Esophagus muscularis mucosa (tissue), 4 donors: Measurements from ENCODE around the gene BET1L. TPM values are rescaled to one million over a fixed set of nuclear protein-coding genes. Genes with fewer than 3 reads are reported as not detected.
A peak's percentile ranks its signal among the peaks of the same experiment; 100 is the strongest.

Source experiments
- DNase-seq: peaks from one replicate; pipeline ENCODE4 v3.0.0-alpha.2; 2017; ENCODE audit errors: extremely low spot score
- H3K27ac ChIP-seq, 4 donors: fragments of 200-600 bp; sonication (generic); replicated peaks in 1 of 4; 1 replicate in 3 of 4; 2 replicates in 1 of 4; pipeline ENCODE4 v1.5.1; 2016 to 2019; ENCODE audit warnings: mild to moderate bottlenecking in 1 of 4
- H3K27me3 ChIP-seq, 4 donors: fragments of 200-600 bp; sonication (generic); one replicate each; pipeline versions ENCODE4 v1.5.1 to v1.6.0; 2016 to 2019
- H3K36me3 ChIP-seq, 4 donors: fragments of 200-600 bp; sonication (generic); one replicate each; pipeline ENCODE4 v1.5.1; 2016 to 2019
- H3K4me1 ChIP-seq, 4 donors: fragments of 200-600 bp; sonication (generic); one replicate each; pipeline ENCODE4 v1.5.1; 2016 to 2019
- H3K4me3 ChIP-seq, 4 donors: fragments of 200-600 bp; sonication (generic); 1 replicate in 2 of 4; 2 replicates in 2 of 4; pipeline ENCODE4 v1.5.1; 2016 to 2019; ENCODE audit warnings: mild to moderate bottlenecking in 4 of 4, moderate library complexity in 1 of 4
- H3K9me3 ChIP-seq, 4 donors: fragments of 200-600 bp; sonication (generic); 1 replicate in 3 of 4; 2 replicates in 1 of 4; pipeline ENCODE4 v1.5.1; 2016 to 2019
- CTCF ChIP-seq, 3 experiments: fragments of 200-600 bp in 2 of 3; fragments of 450-650 bp in 1 of 3; sonication (generic) in 2 of 3; IDR thresholded peaks; one replicate each; pipeline ENCODE4 v1.5.1; 2017 to 2019; ENCODE audit warnings: antibody characterized with exemption in 3 of 3, mild to moderate bottlenecking in 2 of 3, moderate library complexity in 1 of 3
- EP300 ChIP-seq: sonication (generic); formaldehyde crosslinking; IDR thresholded peaks from one replicate; pipeline ENCODE4 v1.6.1; 2017; ENCODE audit warnings: antibody characterized with exemption
- POLR2A ChIP-seq: fragments of 450-650 bp; IDR thresholded peaks from one replicate; pipeline ENCODE4 v1.6.1; 2017; ENCODE audit warnings: antibody characterized with exemption, moderate library complexity, mild to moderate bottlenecking, low read depth
- POLR2AphosphoS5 ChIP-seq, 2 donors: sonication (generic); formaldehyde crosslinking; IDR thresholded peaks; one replicate each; pipeline ENCODE4 v1.6.1; 2017; ENCODE audit warnings: antibody characterized with exemption in 2 of 2
- WGBS: methylation state at CpG from one replicate; pipeline ENCODE4 v1.1.5; 2018; 5-methylcytosine and 5-hydroxymethylcytosine counted together
- intact Hi-C: fragments of 100-400 bp; cut with DNase I; formaldehyde crosslinking; loops from one replicate; pipeline ENCODE4 v1.15.1; 2023
- total RNA-seq, 4 donors: library from RNA; depleted of rRNA; stranded (reverse); fragments of >200 nt; gene quantifications; one replicate each; pipeline versions ENCODE4 v1.1.0 to v1.2.1, GENCODE V29; 2016

Gene BET1L
- total RNA-seq, 4 donors from 2014 or later: 16.2 to 32.9 (median 30.5) TPM

DNA sequence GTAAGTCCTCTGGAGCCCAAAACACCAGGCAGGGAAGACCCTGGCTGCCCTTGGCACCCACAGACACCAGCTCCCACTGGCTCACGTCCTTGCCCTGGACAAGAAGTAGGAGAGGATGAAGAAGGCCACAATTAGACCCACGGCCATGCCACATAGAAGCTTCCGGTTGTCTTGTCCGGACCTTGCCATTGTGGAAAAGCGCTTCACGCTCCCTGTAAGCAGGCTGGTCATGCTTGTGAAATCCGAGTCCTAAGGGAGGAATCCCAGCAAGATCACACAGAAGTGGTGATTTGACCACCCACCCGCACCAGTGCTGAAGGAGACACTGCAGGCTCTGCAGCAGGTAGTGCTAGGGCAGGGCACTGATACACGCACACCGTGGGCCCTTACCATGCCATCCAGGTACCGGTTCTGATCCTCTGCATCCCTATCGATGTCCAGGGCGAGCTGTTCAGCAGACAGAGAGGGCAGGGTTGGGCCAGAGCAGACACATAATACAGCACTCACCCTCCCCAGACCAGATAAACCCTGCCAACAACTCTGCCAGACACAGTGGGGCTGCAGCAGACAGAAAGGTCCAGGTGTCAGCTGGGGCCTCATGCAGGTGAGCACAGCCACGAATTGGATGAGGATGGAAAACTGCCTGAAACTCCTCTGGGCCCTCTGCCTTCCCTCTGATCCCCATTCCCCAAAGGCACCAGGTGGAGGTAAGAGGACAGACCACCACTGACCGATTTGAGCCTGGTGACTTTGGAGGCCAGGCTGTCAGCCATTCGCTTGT lies 1.8 kb downstream of the BET1L start:
- Histone ChIP-seq H3K36me3 (peaks cover 18 to 68% (median 54%) of the 10 kb centered on the region in 4 donors), H3K4me1 (peaks cover 30 to 56% (median 52%) of the 10 kb centered on the region in 4 donors), H3K9me3 (no peaks in the 10 kb centered on the region), H3K4me3 (peak overlapping the region; percentile 81 to 99 (median 86)), H3K27me3 (no peaks in the 10 kb centered on the region), H3K27ac (peak overlapping the region in 2 of 4 donors; percentile 98 to 99)
- 85% methylated on average over 15 of the region's 16 CpGs for WGBS
- DNase-seq: no peak
- no peak for TF ChIP-seq POLR2AphosphoS5 (IDR thresholded peaks at IDR 0.05)
- no peak for TF ChIP-seq EP300
- TF ChIP-seq POLR2A: no peak
- TF ChIP-seq CTCF (IDR thresholded peaks at IDR 0.05): no peak
- intact Hi-C loops: loop anchor here (2.0 to 10.0 kb wide), 2 partner anchors 29 to 159 kb away; partner anchors contain the start of gene B4GALNT4

DNA sequence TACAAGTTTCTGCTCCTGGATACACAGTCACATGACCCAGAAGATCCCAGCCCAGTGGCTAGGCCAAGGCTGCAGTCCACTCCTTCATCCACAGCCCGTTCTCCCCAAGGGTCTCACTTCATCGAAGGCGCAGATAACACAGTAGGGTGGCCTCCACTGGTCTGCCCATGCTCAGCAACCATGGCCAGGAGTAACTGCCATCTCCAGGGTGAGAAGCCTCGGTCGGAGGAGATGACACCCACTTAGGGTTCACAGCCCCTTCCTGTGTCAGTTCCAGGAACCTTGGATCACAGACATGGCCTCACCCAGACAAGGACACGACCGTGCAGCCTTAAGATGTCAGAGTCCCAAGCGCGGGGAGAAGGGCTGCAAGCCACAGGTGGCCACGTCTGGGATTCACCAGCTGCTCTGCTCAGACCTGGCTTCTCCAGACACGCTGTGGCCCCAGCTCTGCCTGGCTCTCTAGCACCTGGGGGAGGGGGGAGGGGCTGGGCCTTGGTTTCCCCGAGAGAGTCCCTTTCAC lies 2.6 kb downstream of the BET1L start:
- Histone ChIP-seq H3K27me3 (no peaks in the 10 kb centered on the region), H3K9me3 (no peaks in the 10 kb centered on the region), H3K27ac (no peak overlapping the region), H3K4me1 (peaks cover 23 to 48% (median 44%) of the 10 kb centered on the region in 4 donors), H3K4me3 (no peak overlapping the region), H3K36me3 (peaks cover 13 to 68% (median 54%) of the 10 kb centered on the region in 4 donors)
- 85% methylated on average over 9 of the region's 12 CpGs for WGBS
- TF ChIP-seq EP300: no peak
- no peak for TF ChIP-seq POLR2A
- no peak for TF ChIP-seq POLR2AphosphoS5 (IDR thresholded peaks at IDR 0.05)
- no peak for TF ChIP-seq CTCF (IDR thresholded peaks at IDR 0.05)
- intact Hi-C loops: loop anchor here (10.0 kb wide), 1 partner anchor 160 kb away; the partner anchor contains the start of gene B4GALNT4
- no peak for DNase-seq

DNA sequence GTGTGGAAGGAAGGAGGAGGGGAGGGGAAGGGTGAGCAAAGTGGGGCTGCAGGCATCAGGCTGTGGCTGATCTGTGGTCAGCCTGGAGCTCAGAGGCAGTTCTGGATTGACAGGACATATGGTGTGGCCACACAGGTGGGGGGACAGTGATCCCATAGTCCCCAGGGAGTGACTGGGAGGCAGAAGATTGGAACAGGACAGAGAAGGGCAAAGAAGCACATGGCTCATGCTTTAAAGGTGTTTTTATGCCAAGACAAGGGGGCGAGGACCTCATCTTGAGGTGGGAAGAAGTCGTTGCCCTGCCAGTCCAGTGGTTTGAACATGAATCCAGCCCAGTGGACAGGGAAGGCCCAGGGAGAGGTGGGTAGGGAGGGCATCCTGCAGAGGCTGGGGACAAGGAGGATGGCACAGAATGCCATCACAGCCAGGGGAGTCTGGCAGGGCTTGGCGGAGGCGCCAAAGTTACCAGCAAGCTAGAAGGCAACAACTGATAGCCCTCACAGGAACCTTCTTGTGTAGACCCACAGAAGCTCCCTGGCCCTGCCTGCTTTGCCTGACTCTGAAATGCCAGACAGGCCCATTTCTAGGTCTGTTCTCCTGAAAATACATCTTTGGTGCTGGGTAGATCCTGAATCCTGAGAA lies 3.1 kb downstream of the BET1L start:
- H3K36me3 ChIP-seq: peaks cover 13 to 64% (median 53%) of the 10 kb centered on the region in 4 donors
- no peak for DNase-seq
- TF ChIP-seq CTCF (IDR thresholded peaks at IDR 0.05) (no peak), POLR2AphosphoS5 (IDR thresholded peaks at IDR 0.05) (no peak), EP300 (no peak), POLR2A (no peak)
- intact Hi-C loops: loop anchor here (10.0 kb wide), 1 partner anchor 161 kb away; the partner anchor contains the start of gene B4GALNT4
- H3K27ac ChIP-seq: no peak overlapping the region
- WGBS: 80% methylated on average over 4 of the region's 4 CpGs
- H3K4me3 ChIP-seq: no peak overlapping the region
- no peaks in the 10 kb centered on the region for H3K27me3 ChIP-seq
- no peaks in the 10 kb centered on the region for H3K9me3 ChIP-seq
- peaks cover 17 to 42% (median 38%) of the 10 kb centered on the region in 4 donors for H3K4me1 ChIP-seq

GRCh38 chr11:203056-203944 lies 3.9 kb downstream of the BET1L start:
- no peak for DNase-seq
- H3K36me3 ChIP-seq: peaks cover 13 to 64% (median 53%) of the 10 kb centered on the region in 4 donors
- intact Hi-C loops: loop anchor here (10.0 kb wide), 1 partner anchor 162 kb away; the partner anchor contains the start of gene B4GALNT4
- TF ChIP-seq POLR2AphosphoS5 (IDR thresholded peaks at IDR 0.05) (no peak), EP300 (no peak), CTCF (IDR thresholded peaks at IDR 0.05) (no peak), POLR2A (no peak)
- no peak overlapping the region for H3K27ac ChIP-seq
- no peaks in the 10 kb centered on the region for H3K9me3 ChIP-seq
- WGBS: 87% methylated on average over 7 of the region's 7 CpGs
- H3K4me3 ChIP-seq: no peak overlapping the region
- H3K27me3 ChIP-seq: no peaks in the 10 kb centered on the region
- peaks cover 16 to 40% (median 37%) of the 10 kb centered on the region in 4 donors for H3K4me1 ChIP-seq
